ENCODE results near the gene OLFML3. TPM values are rescaled to one million over a fixed set of nuclear protein-coding genes. Genes with fewer than 3 reads are reported as not detected.
"Not testable (repeated sequence)": the region's sequence is repeated elsewhere in the genome, so short reads cannot be mapped to it uniquely, and the experiment has no call there.

Gene OLFML3
- total RNA-seq, 6 experiments from 2014 or later: 1.8 to 13.8 (median 6.6) TPM

- Histone ChIP-seq H3K4me3 (no peak overlapping the region), H3K9me3 (no peaks in the 10 kb centered on the region), H3K4me1 (no peaks in the 10 kb centered on the region), H3K27me3 (no peaks in the 10 kb centered on the region), H3K27ac (no peak overlapping the region), H3K36me3 (no peaks in the 10 kb centered on the region)
- intact Hi-C loops (cut with DNase I): no loop called here
- TF ChIP-seq POLR2A (IDR thresholded peaks at IDR 0.05) (no peak), CTCF (IDR thresholded peaks at IDR 0.05) (no peak)
- DNase-seq: no peak
- WGBS (ENCODE audit: insufficient coverage, low coverage, low lambda C conversion rate, missing lambda C conversion rate): 17% methylated on average over 1 of the region's 1 CpG
- ATAC-seq: no peak
These were observed 30.1 kb downstream of the OLFML3 start for GRCh38 chr1:114009393-114009792.

GRCh38 chr1:114010433-114011184 lies 31.3 kb downstream of the OLFML3 start:
- DNase-seq (no peak), ATAC-seq (no peak)
- TF ChIP-seq CTCF (IDR thresholded peaks at IDR 0.05) (no peak), POLR2A (IDR thresholded peaks at IDR 0.05) (no peak)
- no peak overlapping the region for H3K4me3 ChIP-seq
- intact Hi-C loops (cut with DNase I): no loop called here
- H3K4me1 ChIP-seq: no peaks in the 10 kb centered on the region
- no peaks in the 10 kb centered on the region for H3K27me3 ChIP-seq
- no peaks in the 10 kb centered on the region for H3K36me3 ChIP-seq
- no peak overlapping the region for H3K27ac ChIP-seq
- WGBS (ENCODE audit: insufficient coverage, low coverage, low lambda C conversion rate, missing lambda C conversion rate): 62% methylated on average over 9 of the region's 9 CpGs
- no peaks in the 10 kb centered on the region for H3K9me3 ChIP-seq

DNA sequence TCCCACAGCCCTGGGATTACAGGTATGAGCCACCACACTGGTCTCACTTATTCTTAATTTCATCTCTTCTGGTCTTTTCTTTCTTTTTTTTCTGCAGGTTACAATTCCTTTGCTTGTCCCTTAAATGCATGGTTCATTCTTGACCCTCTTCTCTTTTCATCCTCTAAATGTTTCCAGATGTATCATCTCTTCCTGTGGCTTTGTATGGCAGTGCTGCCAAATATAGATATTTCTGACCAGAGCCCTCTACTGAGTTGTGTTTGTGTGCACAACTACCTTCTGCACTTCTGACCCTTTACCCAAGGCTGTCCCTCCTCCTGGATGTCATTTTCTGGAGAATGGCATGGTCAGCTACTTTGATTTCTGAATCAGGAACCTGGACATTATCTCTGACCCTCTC lies 32.5 kb downstream of the OLFML3 start:
- DNase-seq: no peak
- no peaks in the 10 kb centered on the region for H3K36me3 ChIP-seq
- ATAC-seq: no peak
- no peak overlapping the region for H3K4me3 ChIP-seq
- TF ChIP-seq CTCF (IDR thresholded peaks at IDR 0.05) (no peak), POLR2A (IDR thresholded peaks at IDR 0.05) (no peak)
- H3K27ac ChIP-seq: no peak overlapping the region
- no peaks in the 10 kb centered on the region for H3K4me1 ChIP-seq
- intact Hi-C loops (cut with DNase I): no loop called here
- H3K27me3 ChIP-seq: no peaks in the 10 kb centered on the region
- H3K9me3 ChIP-seq: no peaks in the 10 kb centered on the region

DNA sequence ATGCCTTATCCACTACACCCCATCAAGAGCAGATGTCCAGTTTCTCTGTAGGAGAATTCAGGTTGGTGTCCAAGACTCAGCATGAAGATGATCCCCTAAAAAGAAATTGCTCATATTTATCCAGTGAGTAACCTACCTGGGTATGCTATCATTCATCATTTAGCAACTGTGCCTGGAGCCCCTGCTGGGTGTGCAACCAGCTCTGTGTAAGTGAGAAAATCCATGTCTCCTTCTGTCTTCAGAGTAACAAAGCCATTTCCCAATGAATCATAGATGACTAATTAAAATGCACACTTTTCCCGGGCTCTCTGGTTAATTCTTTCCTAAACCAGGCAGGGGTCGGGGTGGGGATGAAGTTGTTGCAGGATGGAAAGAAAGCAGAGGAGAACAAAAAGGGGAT lies 35.8 kb downstream of the OLFML3 start:
- WGBS (ENCODE audit: insufficient coverage, low coverage, low lambda C conversion rate, missing lambda C conversion rate): 54% methylated on average over 2 of the region's 2 CpGs
- intact Hi-C loops (cut with DNase I): no loop called here
- Histone ChIP-seq H3K4me3 (no peak overlapping the region), H3K4me1 (no peaks in the 10 kb centered on the region), H3K27ac (no peak overlapping the region), H3K36me3 (no peaks in the 10 kb centered on the region), H3K27me3 (no peaks in the 10 kb centered on the region), H3K9me3 (no peaks in the 10 kb centered on the region)
- DNase-seq (no peak), ATAC-seq (no peak)
- no peak for TF ChIP-seq POLR2A (IDR thresholded peaks at IDR 0.05)
- TF ChIP-seq CTCF (IDR thresholded peaks at IDR 0.05): no peak

GRCh38 chr1:114019724-114020123 lies 40.5 kb downstream of the OLFML3 start:
- H3K36me3 ChIP-seq; ATAC-seq; H3K4me3 ChIP-seq; H3K27ac ChIP-seq; H3K27me3 ChIP-seq; H3K4me1 ChIP-seq; H3K9me3 ChIP-seq; intact Hi-C loops (cut with DNase I); DNase-seq: not testable (repeated sequence)
- 42% methylated on average over 3 of the region's 3 CpGs for WGBS (ENCODE audit: insufficient coverage, low coverage, low lambda C conversion rate, missing lambda C conversion rate)

All from right lobe of liver (tissue), 6 donors.